B cell (primary cell): ENCODE results near the gene TEX19. TPM values are rescaled to one million over a fixed set of nuclear protein-coding genes. Genes with fewer than 3 reads are reported as not detected.

Experiments
- ATAC-seq: fragments of 200-7000 bp; cut with Tn5 transposase; one replicate; pipeline ENCODE4 v1.10.0; 2021; ENCODE audit warnings: low read depth, mild to moderate bottlenecking, moderate number of reproducible peaks, moderate library complexity
- CTCF ChIA-PET: fragments of 350-600 bp; sonication (Branson Sonifier 250); formaldehyde crosslinking; loops from one replicate; lab custom pipeline; 2021; ENCODE audit warnings: antibody characterized with exemption, inconsistent platforms; lab: Charles Lee
- POLR2A ChIA-PET: fragments of 350-600 bp; sonication (Branson Sonifier 250); formaldehyde crosslinking; loops from one replicate; lab custom pipeline; 2021; ENCODE audit warnings: antibody characterized with exemption; lab: Charles Lee
- DNase-seq: peaks from one replicate; pipeline ENCODE4 v3.0.0; 2013
- H2AFZ ChIP-seq: 2 replicates; pipeline ENCODE4 v1.6.1; 2012; ENCODE audit warnings: mild to moderate bottlenecking, low read depth, low read length; ENCODE audit not compliant: insufficient read depth, poor library complexity, severe bottlenecking
- H3K27ac ChIP-seq, 2 donors: 1 replicate in 1 of 2; 2 replicates in 1 of 2; pipeline ENCODE4 v1.5.1; 2012 to 2013; ENCODE audit warnings: low read length in 2 of 2, mild to moderate bottlenecking in 2 of 2, moderate library complexity in 1 of 2
- H3K27me3 ChIP-seq, 4 experiments: fragments of 200-600 bp in 1 of 4; sonication (generic) in 1 of 4; replicated peaks in 1 of 4; 1 replicate in 2 of 4; 2 replicates in 2 of 4; pipeline versions ENCODE4 v1.6.1 to v1.7.0; 2013 to 2016; ENCODE audit warnings: low read length in 3 of 4, mild to moderate bottlenecking in 2 of 4, mixed read lengths in 1 of 4, moderate library complexity in 1 of 4; ENCODE audit not compliant: insufficient read depth in 4 of 4, control insufficient read depth in 3 of 4; ENCODE audit errors: control extremely low read depth in 1 of 4
- H3K36me3 ChIP-seq, 2 experiments: replicated peaks in 1 of 2; 1 replicate in 1 of 2; 2 replicates in 1 of 2; pipeline versions ENCODE4 v1.6.1 to v1.7.1; 2013; ENCODE audit warnings: low read length in 1 of 2; ENCODE audit not compliant: insufficient read depth in 2 of 2, control insufficient read depth in 1 of 2; ENCODE audit errors: control extremely low read depth in 1 of 2, extremely low read depth in 1 of 2
- H3K4me1 ChIP-seq, 2 donors: fragments of 200-600 bp in 1 of 2; sonication (generic) in 1 of 2; 1 replicate in 1 of 2; 2 replicates in 1 of 2; pipeline versions ENCODE4 v1.5.1 to v1.6.1; 2013 to 2017; ENCODE audit warnings: low read length in 2 of 2; ENCODE audit not compliant: control insufficient read depth in 2 of 2, insufficient read depth in 2 of 2
- H3K4me2 ChIP-seq: replicated peaks from 2 replicates; pipeline ENCODE3; 2012; ENCODE audit warnings: mild to moderate bottlenecking, low read depth, low read length; ENCODE audit not compliant: poor library complexity, severe bottlenecking
- H3K4me3 ChIP-seq, 5 experiments: fragments of 200-600 bp in 1 of 5; sonication (generic) in 1 of 5; 1 replicate in 3 of 5; 2 replicates in 2 of 5; pipeline versions ENCODE4 v1.5.1 to v1.7.0; 2011 to 2016; ENCODE audit warnings: low read length in 4 of 5, mild to moderate bottlenecking in 4 of 5, low read depth in 2 of 5, control low read depth in 1 of 5, moderate library complexity in 1 of 5; ENCODE audit not compliant: insufficient read depth in 1 of 5; ENCODE audit errors: control extremely low read depth in 1 of 5, extremely low read depth in 1 of 5
- H3K79me2 ChIP-seq: fragments of 200-600 bp; sonication (generic); one replicate; pipeline ENCODE4 v1.6.0; 2016; ENCODE audit warnings: low read length; ENCODE audit not compliant: control insufficient read depth, insufficient read depth
- H3K9ac ChIP-seq: fragments of 200-600 bp; sonication (generic); 2 replicates; pipeline ENCODE4 v1.6.1; 2017; ENCODE audit warnings: mild to moderate bottlenecking, low read length, moderate library complexity
- H3K9me3 ChIP-seq, 3 donors: one replicate each; pipeline versions ENCODE4 v1.6.1 to v1.7.1; 2013; ENCODE audit warnings: low read length in 2 of 3; ENCODE audit not compliant: control insufficient read depth in 2 of 3, insufficient read depth in 1 of 3; ENCODE audit errors: control extremely low read depth in 1 of 3
- H4K20me1 ChIP-seq: 2 replicates; pipeline ENCODE4 v1.6.0; 2012; ENCODE audit warnings: mild to moderate bottlenecking, low read length; ENCODE audit not compliant: insufficient read depth, control insufficient read depth, poor library complexity, severe bottlenecking
- H3K27ac Mint-ChIP-seq: one replicate; pipeline ENCODE4 v1.8.0; 2021; ENCODE audit warnings: mixed read lengths
- H3K27me3 Mint-ChIP-seq: one replicate; pipeline ENCODE4 v1.8.0; 2021; ENCODE audit warnings: mixed read lengths
- H3K4me1 Mint-ChIP-seq: one replicate; pipeline ENCODE4 v1.8.0; 2021; ENCODE audit warnings: mixed read lengths
- H3K4me3 Mint-ChIP-seq: one replicate; pipeline ENCODE4 v1.8.0; 2021; ENCODE audit warnings: mixed read lengths
- H3K9me3 Mint-ChIP-seq: one replicate; pipeline ENCODE4 v1.8.0; 2022; ENCODE audit warnings: mixed read lengths; ENCODE audit not compliant: insufficient read depth
- CTCF ChIP-seq: fragments of 200-600 bp; IDR thresholded peaks from one replicate; pipeline ENCODE4 v1.8.0; 2022; ENCODE audit warnings: antibody characterized with exemption, mild to moderate bottlenecking
- EZH2 ChIP-seq: IDR thresholded peaks from 2 replicates; pipeline ENCODE4 v1.6.1; 2012; ENCODE audit warnings: borderline replicate concordance, low read depth, mild to moderate bottlenecking, moderate library complexity, low read length; ENCODE audit not compliant: insufficient read depth, poor library complexity, severe bottlenecking
- WGBS: methylation state at CpG from one replicate; pipeline ENCODE4 v1.1.5; 2013; ENCODE audit warnings: missing lambda C conversion rate; ENCODE audit not compliant: insufficient coverage; 5-methylcytosine and 5-hydroxymethylcytosine counted together
- intact Hi-C: fragments of 100-400 bp; cut with micrococcal nuclease; formaldehyde crosslinking; loops from one replicate; pipeline ENCODE4 v1.10.0; 2022
- polyA plus RNA-seq: library from polyadenylated mRNA; depleted of rRNA; stranded (reverse); fragments of >200 nt; gene quantifications from 2 replicates; pipeline ENCODE4 v1.2.3, GENCODE V29; 2012
- total RNA-seq, 2 donors: library from RNA; stranded (reverse); fragments of 120-200 nt in 1 of 2; gene quantifications; 1 replicate in 1 of 2; 2 replicates in 1 of 2; pipeline versions ENCODE4 v1.2.3 to v1.2.4, GENCODE V29; 2013 to 2022

Gene TEX19
- total and polyA plus RNA-seq, 2 donors (not counting 1 experiment from before 2014, with no cell fraction given), result not detected

- Histone ChIP-seq H3K9me3 (no peaks in the 10 kb centered on the region), H3K36me3 (peaks cover 0 to 18% of the 10 kb centered on the region in 2 experiments), H3K4me2 (no peak overlapping the region), H3K4me1 (peaks cover 8 to 18% of the 10 kb centered on the region in 2 donors), H3K9ac (no peak overlapping the region), H4K20me1 (peaks cover 59% of the 10 kb centered on the region), H3K79me2 (peaks cover 56% of the 10 kb centered on the region), H2AFZ (no peak overlapping the region), H3K4me3 (no peak overlapping the region), H3K27me3 (no peaks in the 10 kb centered on the region), H3K27ac (no peak overlapping the region)
- WGBS, result 66% methylated on average over 22 of the region's 29 CpGs
- POLR2A ChIA-PET, result interaction anchor here (0.5 to 0.6 kb wide), 2 partner anchors 114 to 142 kb away, joined by 4 read pairs; no protein-coding TSS in a partner anchor
- Mint-ChIP-seq H3K27ac (no peak overlapping the region), H3K9me3 (no peaks in the 10 kb centered on the region), H3K4me1 (peaks cover 22% of the 10 kb centered on the region), H3K27me3 (no peaks in the 10 kb centered on the region), H3K4me3 (no peak overlapping the region)
- DNase-seq (no peak), ATAC-seq (no peak)
- intact Hi-C loops, result loop anchor here (10.0 kb wide), 2 partner anchors 118 to 208 kb away; no protein-coding TSS in a partner anchor
- TF ChIP-seq EZH2 (no peak), CTCF (no peak)
- CTCF ChIA-PET, result interaction anchor here (0.6 to 1.2 kb wide), 2 partner anchors 62 to 127 kb away, joined by 3 read pairs; no protein-coding TSS in a partner anchor
Measured at GRCh38 chr17:82412535-82413520, 53.8 kb downstream of the TEX19 start.

Other genes with a start within 250 kb of the TEX19 start
- gene CCDC57, start 146.4 kb upstream of the TEX19 start, total RNA-seq, result 67.2 and 82.0 TPM in 2 replicates
- gene CCDC57, start 146.4 kb upstream of the TEX19 start, polyA plus RNA-seq, result 34.2 and 49.7 TPM in 2 replicates
- 65.2 and 65.7 TPM in 2 replicates for gene SLC16A3, start 130.2 kb upstream of the TEX19 start, total RNA-seq
- 13.9 and 14.9 TPM in 2 replicates for gene SLC16A3, start 130.2 kb upstream of the TEX19 start, polyA plus RNA-seq
- 241 and 258 TPM in 2 replicates for gene CSNK1D, start 85.5 kb upstream of the TEX19 start, total RNA-seq
- 196 and 260 TPM in 2 replicates for gene CSNK1D, start 85.5 kb upstream of the TEX19 start, polyA plus RNA-seq
- gene CD7, start 41.6 kb upstream of the TEX19 start, total RNA-seq, result 0.58 and 0.67 TPM in 2 replicates
- 1.3 and 3.2 TPM in 2 replicates for gene CD7, start 41.6 kb upstream of the TEX19 start, polyA plus RNA-seq
- 0.17 TPM in 1 of 2 replicates, not detected in the other for gene SECTM1, start 25.5 kb upstream of the TEX19 start, total RNA-seq
- gene SECTM1, start 25.5 kb upstream of the TEX19 start, polyA plus RNA-seq, result 0.22 and 1.2 TPM in 2 replicates
- not detected in 2 replicates for gene UTS2R, start 12.5 kb downstream of the TEX19 start, total RNA-seq
- 0.86 and 0.88 TPM in 2 replicates for gene UTS2R, start 12.5 kb downstream of the TEX19 start, polyA plus RNA-seq
- gene HEXD, start 59.1 kb downstream of the TEX19 start, total RNA-seq, result 128 TPM in 2 replicates
- 294 and 317 TPM in 2 replicates for gene HEXD, start 59.1 kb downstream of the TEX19 start, polyA plus RNA-seq
- 30.5 and 35.0 TPM in 2 replicates for gene OGFOD3, start 59.3 kb downstream of the TEX19 start, total RNA-seq
- gene OGFOD3, start 59.3 kb downstream of the TEX19 start, polyA plus RNA-seq, result 16.9 and 22.6 TPM in 2 replicates
- gene CYBC1, start 91.5 kb downstream of the TEX19 start, total RNA-seq, result 569 and 578 TPM in 2 replicates
- 228 and 328 TPM in 2 replicates for gene CYBC1, start 91.5 kb downstream of the TEX19 start, polyA plus RNA-seq
- gene NARF, start 99.5 kb downstream of the TEX19 start, total RNA-seq, result 103 and 104 TPM in 2 replicates
- gene NARF, start 99.5 kb downstream of the TEX19 start, polyA plus RNA-seq, result 92.4 and 97.0 TPM in 2 replicates
- gene FOXK2, start 160.5 kb downstream of the TEX19 start, total RNA-seq, result 62.7 and 64.3 TPM in 2 replicates
- gene FOXK2, start 160.5 kb downstream of the TEX19 start, polyA plus RNA-seq, result 16.5 and 19.7 TPM in 2 replicates